Stomach (tissue), 4 donors: ENCODE results near the gene CDH18.

ENCODE experiments used
- POLR2A ChIP-seq, 4 donors: fragments of 450-650 bp; IDR thresholded peaks; one replicate each; pipeline ENCODE4 v1.6.1; 2016; ENCODE audit warnings: antibody characterized with exemption in 4 of 4, control low read depth in 2 of 4, mild to moderate bottlenecking in 1 of 4, moderate library complexity in 1 of 4
- TF ChIP-seq, protein P1 (sequence below), 7 experiments: fragments of 450-650 bp in 4 of 7; fragments of 200-600 bp in 3 of 7; sonication (generic) in 3 of 7; IDR thresholded peaks; one replicate each; pipeline ENCODE4 v1.5.1; 2016 to 2019; ENCODE audit warnings: antibody characterized with exemption in 7 of 7, control low read depth in 2 of 7, mild to moderate bottlenecking in 1 of 7

DNA sequence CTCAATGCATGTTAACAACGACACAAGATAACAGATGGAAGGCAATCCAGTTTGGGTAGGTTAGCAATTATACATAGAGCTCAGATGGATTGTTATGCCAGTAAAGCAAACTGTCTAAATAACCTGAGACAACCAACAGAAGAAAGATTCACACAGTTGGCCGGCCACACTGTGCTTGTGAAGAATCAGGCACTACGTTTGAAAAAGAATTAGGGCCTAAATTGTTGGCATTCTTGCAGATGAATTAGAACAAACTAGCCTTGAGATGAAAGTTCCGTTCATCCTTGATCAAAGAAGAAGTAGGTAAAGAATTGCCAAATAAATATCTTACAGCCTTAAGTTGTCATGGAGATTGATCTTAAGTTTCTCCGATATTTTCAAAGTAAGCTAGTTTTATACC lies 210.6 kb downstream of the CDH18 start:
- TF ChIP-seq, protein P1, sequence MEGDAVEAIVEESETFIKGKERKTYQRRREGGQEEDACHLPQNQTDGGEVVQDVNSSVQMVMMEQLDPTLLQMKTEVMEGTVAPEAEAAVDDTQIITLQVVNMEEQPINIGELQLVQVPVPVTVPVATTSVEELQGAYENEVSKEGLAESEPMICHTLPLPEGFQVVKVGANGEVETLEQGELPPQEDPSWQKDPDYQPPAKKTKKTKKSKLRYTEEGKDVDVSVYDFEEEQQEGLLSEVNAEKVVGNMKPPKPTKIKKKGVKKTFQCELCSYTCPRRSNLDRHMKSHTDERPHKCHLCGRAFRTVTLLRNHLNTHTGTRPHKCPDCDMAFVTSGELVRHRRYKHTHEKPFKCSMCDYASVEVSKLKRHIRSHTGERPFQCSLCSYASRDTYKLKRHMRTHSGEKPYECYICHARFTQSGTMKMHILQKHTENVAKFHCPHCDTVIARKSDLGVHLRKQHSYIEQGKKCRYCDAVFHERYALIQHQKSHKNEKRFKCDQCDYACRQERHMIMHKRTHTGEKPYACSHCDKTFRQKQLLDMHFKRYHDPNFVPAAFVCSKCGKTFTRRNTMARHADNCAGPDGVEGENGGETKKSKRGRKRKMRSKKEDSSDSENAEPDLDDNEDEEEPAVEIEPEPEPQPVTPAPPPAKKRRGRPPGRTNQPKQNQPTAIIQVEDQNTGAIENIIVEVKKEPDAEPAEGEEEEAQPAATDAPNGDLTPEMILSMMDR (IDR thresholded peaks at IDR 0.05), result no peak
- TF ChIP-seq POLR2A (IDR thresholded peaks at IDR 0.05), result no peak
